ENCODE results near the gene FLVCR2. TPM values are rescaled to one million over a fixed set of nuclear protein-coding genes. Genes with fewer than 3 reads are reported as not detected.

FLVCR2 gene
- total RNA-seq, 1 experiment from 2014 or later, result 1.8 TPM

- Histone ChIP-seq H3K27me3 (ENCODE audit: low read length) (no peaks in the 10 kb centered on the region), H3F3A (ENCODE audit: low read length, unreplicated experiment) (no peaks in the 10 kb centered on the region), H3K4me2 (ENCODE audit: low read length) (no peak overlapping the region), H3K9me3 (ENCODE audit: low read length) (no peaks in the 10 kb centered on the region), H3K79me2 (ENCODE audit: low read length) (no peaks in the 10 kb centered on the region), H2AFZ (ENCODE audit: low read length) (no peak overlapping the region), H3K9ac (ENCODE audit: low read length) (no peak overlapping the region), H4K20me1 (ENCODE audit: low read length) (no peaks in the 10 kb centered on the region), H3K4me1 (ENCODE audit: insufficient read depth, low read length) (no peaks in the 10 kb centered on the region), H3K27ac (ENCODE audit: low read length) (no peak overlapping the region), H3K9me2 (replicated peaks; ENCODE audit: low read length) (no peaks in the 10 kb centered on the region), H3K4me3 (ENCODE audit: low read length) (no peak overlapping the region), H3K36me3 (ENCODE audit: low read depth, low read length) (no peaks in the 10 kb centered on the region)
- CTCF ChIA-PET, result no interaction called here
- POLR2A ChIA-PET (ENCODE audit: unreplicated experiment), result no interaction called here
- ATAC-seq (no peak), DNase-seq (no peak)
- TF ChIP-seq EZH2phosphoT487 (IDR thresholded peaks at IDR 0.05; ENCODE audit: borderline replicate concordance, low read length) (no peak), CTCF (conservative IDR thresholded peaks at IDR 0.05; ENCODE audit: low read depth, low read length) (no peak), EZH2 (IDR thresholded peaks at IDR 0.05; ENCODE audit: low read length, unreplicated experiment) (no peak)
- intact Hi-C loops (cut with micrococcal nuclease), result no loop called here
- no TSS peak for BruUV-seq (replicated peaks)
Observed at GRCh38 chr14:75609116-75609515, 30.7 kb downstream of the FLVCR2 start.

GRCh38 chr14:75609606-75610475 lies 31.4 kb downstream of the FLVCR2 start:
- intact Hi-C loops (cut with micrococcal nuclease), result no loop called here
- Histone ChIP-seq H3K9me2 (replicated peaks; ENCODE audit: low read length) (no peaks in the 10 kb centered on the region), H3K27me3 (ENCODE audit: low read length) (no peaks in the 10 kb centered on the region), H3K9ac (ENCODE audit: low read length) (no peak overlapping the region), H3K27ac (ENCODE audit: low read length) (no peak overlapping the region), H2AFZ (ENCODE audit: low read length) (no peak overlapping the region), H3K4me3 (ENCODE audit: low read length) (no peak overlapping the region), H3K79me2 (ENCODE audit: low read length) (no peaks in the 10 kb centered on the region), H3K9me3 (ENCODE audit: low read length) (no peaks in the 10 kb centered on the region), H3K36me3 (ENCODE audit: low read depth, low read length) (no peaks in the 10 kb centered on the region), H3K4me1 (ENCODE audit: insufficient read depth, low read length) (no peaks in the 10 kb centered on the region), H3K4me2 (ENCODE audit: low read length) (no peak overlapping the region), H4K20me1 (ENCODE audit: low read length) (no peaks in the 10 kb centered on the region), H3F3A (ENCODE audit: low read length, unreplicated experiment) (no peaks in the 10 kb centered on the region)
- TF ChIP-seq EZH2 (IDR thresholded peaks at IDR 0.05; ENCODE audit: low read length, unreplicated experiment), result no peak
- no peak for TF ChIP-seq CTCF (conservative IDR thresholded peaks at IDR 0.05; ENCODE audit: low read depth, low read length)
- TF ChIP-seq EZH2phosphoT487 (IDR thresholded peaks at IDR 0.05; ENCODE audit: borderline replicate concordance, low read length), result no peak
- POLR2A ChIA-PET (ENCODE audit: unreplicated experiment), result no interaction called here
- no TSS peak for BruUV-seq (replicated peaks)
- CTCF ChIA-PET, result no interaction called here
- DNase-seq (no peak), ATAC-seq (no peak)

GRCh38 chr14:75610834-75611233 lies 32.4 kb downstream of the FLVCR2 start:
- TF ChIP-seq EZH2phosphoT487 (IDR thresholded peaks at IDR 0.05; ENCODE audit: borderline replicate concordance, low read length), result no peak
- no peak for TF ChIP-seq CTCF (conservative IDR thresholded peaks at IDR 0.05; ENCODE audit: low read depth, low read length)
- TF ChIP-seq EZH2 (IDR thresholded peaks at IDR 0.05; ENCODE audit: low read length, unreplicated experiment), result no peak
- no peak for DNase-seq
- H3K9ac ChIP-seq (ENCODE audit: low read length), result no peak overlapping the region
- H3K4me3 ChIP-seq (ENCODE audit: low read length), result no peak overlapping the region
- no peaks in the 10 kb centered on the region for H3F3A ChIP-seq (ENCODE audit: low read length, unreplicated experiment)
- no peak overlapping the region for H3K27ac ChIP-seq (ENCODE audit: low read length)
- H3K79me2 ChIP-seq (ENCODE audit: low read length), result no peaks in the 10 kb centered on the region
- H3K9me2 ChIP-seq (replicated peaks; ENCODE audit: low read length), result no peaks in the 10 kb centered on the region
- intact Hi-C loops (cut with micrococcal nuclease), result no loop called here
- no peaks in the 10 kb centered on the region for H3K36me3 ChIP-seq (ENCODE audit: low read depth, low read length)
- POLR2A ChIA-PET (ENCODE audit: unreplicated experiment), result interaction anchor here (0.6 kb wide), 1 partner anchor 24 kb away, joined by 3 read pairs; no protein-coding TSS in a partner anchor
- CTCF ChIA-PET, result no interaction called here
- no peaks in the 10 kb centered on the region for H3K4me1 ChIP-seq (ENCODE audit: insufficient read depth, low read length)
- no peaks in the 10 kb centered on the region for H3K27me3 ChIP-seq (ENCODE audit: low read length)
- H3K9me3 ChIP-seq (ENCODE audit: low read length), result no peaks in the 10 kb centered on the region
- no peak overlapping the region for H2AFZ ChIP-seq (ENCODE audit: low read length)
- BruUV-seq (replicated peaks), result no TSS peak
- H4K20me1 ChIP-seq (ENCODE audit: low read length), result no peaks in the 10 kb centered on the region
- ATAC-seq, result no peak
- no peak overlapping the region for H3K4me2 ChIP-seq (ENCODE audit: low read length)

Measured in PC-3 (cell line).